Endodermal cell (in vitro differentiated cells): ENCODE data around the gene MAP2K3. TPM values are rescaled to one million over a fixed set of nuclear protein-coding genes. Genes with fewer than 3 reads are reported as not detected.

ENCODE experiments used
- DNase-seq: peaks from one replicate; pipeline ENCODE4 v3.0.0-alpha.2; 2017
- H3K27ac ChIP-seq: 2 replicates; pipeline ENCODE4 v1.5.1; 2013; ENCODE audit warnings: mild to moderate bottlenecking, low read depth, low read length, moderate library complexity
- H3K27me3 ChIP-seq: 2 replicates; pipeline ENCODE4 v1.6.1; 2013; ENCODE audit warnings: mild to moderate bottlenecking, low read length, moderate library complexity; ENCODE audit not compliant: insufficient read depth, control insufficient read depth, poor library complexity, severe bottlenecking
- H3K36me3 ChIP-seq: 2 replicates; pipeline ENCODE4 v1.7.0; 2013; ENCODE audit warnings: mild to moderate bottlenecking, low read length, moderate library complexity; ENCODE audit not compliant: control insufficient read depth, insufficient read depth
- H3K4me1 ChIP-seq: one replicate; pipeline ENCODE4 v1.7.0; 2013; ENCODE audit warnings: low read length; ENCODE audit not compliant: control insufficient read depth, insufficient read depth
- H3K4me3 ChIP-seq: 2 replicates; pipeline ENCODE4 v1.5.1; 2013; ENCODE audit warnings: mild to moderate bottlenecking, low read length, moderate library complexity
- H3K9ac ChIP-seq: 2 replicates; pipeline ENCODE4 v1.6.1; 2013; ENCODE audit warnings: mild to moderate bottlenecking, low read length, moderate library complexity; ENCODE audit not compliant: poor library complexity, severe bottlenecking; ENCODE audit errors: extremely low read depth
- H3K9me3 ChIP-seq: 2 replicates; pipeline ENCODE4 v1.6.1; 2013; ENCODE audit warnings: mild to moderate bottlenecking, low read length, moderate library complexity; ENCODE audit not compliant: control insufficient read depth
- H3K27ac Mint-ChIP-seq: 2 replicates; pipeline ENCODE4 v1.8.0; 2020; ENCODE audit warnings: mixed read lengths
- H3K27me3 Mint-ChIP-seq: 2 replicates; pipeline ENCODE4 v1.8.0; 2021; ENCODE audit warnings: mild to moderate bottlenecking, mixed read lengths; ENCODE audit not compliant: insufficient read depth
- H3K36me3 Mint-ChIP-seq: 2 replicates; pipeline ENCODE4 v1.8.0; 2020; ENCODE audit warnings: low read depth, mixed read lengths
- H3K4me1 Mint-ChIP-seq: 2 replicates; pipeline ENCODE4 v1.8.0; 2020; ENCODE audit warnings: mixed read lengths
- H3K4me3 Mint-ChIP-seq: 2 replicates; pipeline ENCODE4 v1.8.0; 2020; ENCODE audit warnings: mild to moderate bottlenecking, moderate library complexity, mixed read lengths
- H3K9me3 Mint-ChIP-seq: 2 replicates; pipeline ENCODE4 v1.8.0; 2020; ENCODE audit warnings: mild to moderate bottlenecking, mixed read lengths
- CTCF ChIP-seq: fragments of 200-600 bp; sonication (generic); conservative IDR thresholded peaks from 2 replicates; pipeline ENCODE4 v1.5.0; 2021; ENCODE audit warnings: antibody characterized with exemption, mild to moderate bottlenecking
- WGBS, 2 experiments: methylation state at CpG; one replicate each; pipeline versions ENCODE4 v1.1.5 to v1.1.7; 2013; ENCODE audit warnings: missing lambda C conversion rate in 2 of 2, mixed read lengths in 1 of 2; ENCODE audit not compliant: insufficient coverage in 1 of 2, insufficient read length in 1 of 2; 5-methylcytosine and 5-hydroxymethylcytosine counted together
- total RNA-seq, 2 donors: library from RNA; stranded (reverse); fragmentation: NEBNext Ultra II Directional in 1 of 2; extraction: Animal tissue kit (Norgen Biotek cat#: 25700) in 1 of 2; gene quantifications; 2 replicates in 1 of 2; 3 replicates in 1 of 2; pipeline ENCODE4 v1.2.1, GENCODE V29; 2021

MAP2K3 gene
- total RNA-seq, 2 donors from 2014 or later = 31.6 to 37.6 TPM

GRCh38 chr17:21242780-21243515, 41.6 kb upstream of the MAP2K3 start:
- no peak overlapping the region for H3K4me3 Mint-ChIP-seq
- DNase-seq = no peak
- H3K36me3 Mint-ChIP-seq = no peaks in the 10 kb centered on the region
- H3K27me3 ChIP-seq = no peaks in the 10 kb centered on the region
- WGBS, 2 experiments = 91 to 92% methylated on average over 21 to 26 of the region's 26 CpGs
- no peaks in the 10 kb centered on the region for H3K27me3 Mint-ChIP-seq
- no peaks in the 10 kb centered on the region for H3K9me3 Mint-ChIP-seq
- peaks cover 21% of the 10 kb centered on the region for H3K36me3 ChIP-seq
- peaks cover 11% of the 10 kb centered on the region for H3K4me1 Mint-ChIP-seq
- H3K27ac Mint-ChIP-seq = no peak overlapping the region
- H3K9ac ChIP-seq = no peak overlapping the region
- H3K9me3 ChIP-seq = no peaks in the 10 kb centered on the region
- no peak for TF ChIP-seq CTCF
- H3K27ac ChIP-seq = no peak overlapping the region
- H3K4me3 ChIP-seq = no peak overlapping the region
- peaks cover 5% of the 10 kb centered on the region for H3K4me1 ChIP-seq

GRCh38 chr17:21243516-21244303, 40.8 kb upstream of the MAP2K3 start:
- no peak for TF ChIP-seq CTCF
- 83 to 86% methylated on average over 14 to 23 of the region's 23 CpGs for WGBS, 2 experiments
- H3K36me3 Mint-ChIP-seq = no peaks in the 10 kb centered on the region
- Histone ChIP-seq H3K4me3 (no peak overlapping the region), H3K9me3 (no peaks in the 10 kb centered on the region), H3K36me3 (peaks cover 21% of the 10 kb centered on the region), H3K27me3 (no peaks in the 10 kb centered on the region), H3K4me1 (peaks cover 5% of the 10 kb centered on the region), H3K27ac (no peak overlapping the region), H3K9ac (no peak overlapping the region)
- H3K9me3 Mint-ChIP-seq = no peaks in the 10 kb centered on the region
- H3K4me3 Mint-ChIP-seq = no peak overlapping the region
- H3K4me1 Mint-ChIP-seq = peaks cover 11% of the 10 kb centered on the region
- no peaks in the 10 kb centered on the region for H3K27me3 Mint-ChIP-seq
- no peak overlapping the region for H3K27ac Mint-ChIP-seq
- DNase-seq = peak; percentile 55

- H3K9ac ChIP-seq = no peak overlapping the region
- peak; percentile 62 for DNase-seq
- peaks cover 21% of the 10 kb centered on the region for H3K36me3 ChIP-seq
- Mint-ChIP-seq H3K9me3 (no peaks in the 10 kb centered on the region), H3K36me3 (no peaks in the 10 kb centered on the region), H3K27me3 (no peaks in the 10 kb centered on the region), H3K27ac (no peak overlapping the region), H3K4me3 (no peak overlapping the region), H3K4me1 (no peaks in the 10 kb centered on the region)
- no peaks in the 10 kb centered on the region for H3K9me3 ChIP-seq
- H3K4me1 ChIP-seq = no peaks in the 10 kb centered on the region
- no peaks in the 10 kb centered on the region for H3K27me3 ChIP-seq
- TF ChIP-seq CTCF = no peak
- no peak overlapping the region for H3K27ac ChIP-seq
- 82 to 92% methylated on average over 5 to 9 of the region's 9 CpGs for WGBS, 2 experiments
- H3K4me3 ChIP-seq = no peak overlapping the region
Measured at GRCh38 chr17:21245639-21246084, 38.8 kb upstream of the MAP2K3 start.
